H1 (cell line): ENCODE measurements around the gene CCNI2. TPM values are rescaled to one million over a fixed set of nuclear protein-coding genes. Genes with fewer than 3 reads are reported as not detected.

Source experiments
- CTCF ChIA-PET: fragments of 300-600 bp; sonication (Branson Sonifier 250); formaldehyde crosslinking; loops from one replicate; lab custom pipeline; 2021; ENCODE audit not compliant: partially characterized antibody; lab: Charles Lee
- POLR2A ChIA-PET: fragments of 300-600 bp; sonication (Branson Sonifier 250); formaldehyde crosslinking; loops from one replicate; lab custom pipeline; 2021; ENCODE audit warnings: inconsistent platforms; ENCODE audit not compliant: partially characterized antibody; lab: Charles Lee
- DNase-seq, 2 experiments: peaks; one replicate each; pipeline versions ENCODE4 v3.0.0 to v3.0.0-alpha.2; 2010 to 2022; ENCODE audit warnings: low spot score in 2 of 2, low read depth in 1 of 2, mixed read lengths in 1 of 2
- FAIRE-seq: peaks from 2 replicates; lab custom pipeline; 2011; peaks lifted over from hg19 to GRCh38; lab: Jason Lieb, UNC
- H2AFZ ChIP-seq: 2 replicates; pipeline ENCODE4 v1.8.1; 2012; ENCODE audit warnings: low read length, inconsistent platforms
- H2AK5ac ChIP-seq: 2 replicates; pipeline ENCODE4 v1.6.1; 2013; ENCODE audit warnings: low read depth, low read length
- H2BK120ac ChIP-seq: replicated peaks from 2 replicates; pipeline ENCODE3; 2013; ENCODE audit warnings: low read depth, low read length, inconsistent platforms
- H2BK12ac ChIP-seq: 2 replicates; pipeline ENCODE4 v1.6.1; 2013; ENCODE audit warnings: low read depth, low read length
- H2BK15ac ChIP-seq: 2 replicates; pipeline ENCODE4 v1.6.1; 2013; ENCODE audit warnings: low read length
- H2BK20ac ChIP-seq: 2 replicates; pipeline ENCODE4 v1.6.1; 2013; ENCODE audit warnings: low read length
- H2BK5ac ChIP-seq: 2 replicates; pipeline ENCODE4 v1.6.1; 2013; ENCODE audit warnings: low read depth, low read length
- H3K14ac ChIP-seq: 2 replicates; pipeline ENCODE4 v1.6.1; 2013; ENCODE audit warnings: inconsistent platforms; ENCODE audit not compliant: insufficient read length
- H3K18ac ChIP-seq: 2 replicates; pipeline ENCODE4 v1.6.1; 2013; ENCODE audit warnings: low read length; ENCODE audit errors: extremely low read depth
- H3K23ac ChIP-seq: 2 replicates; pipeline ENCODE4 v1.6.1; 2013; ENCODE audit warnings: inconsistent platforms; ENCODE audit not compliant: insufficient read length
- H3K23me2 ChIP-seq: 2 replicates; pipeline ENCODE4 v1.6.1; 2013; ENCODE audit warnings: low read depth, low read length
- H3K27ac ChIP-seq: 2 replicates; pipeline ENCODE4 v1.6.1; 2011; ENCODE audit warnings: low read depth, low read length, inconsistent platforms
- H3K27me3 ChIP-seq, 4 experiments: replicated peaks in 1 of 4; 1 replicate in 1 of 4; 2 replicates in 3 of 4; pipeline versions ENCODE4 v1.6.1 to v1.8.1; 2011 to 2013; ENCODE audit warnings: low read length in 3 of 4, mild to moderate bottlenecking in 3 of 4, inconsistent platforms in 2 of 4, mixed read lengths in 2 of 4, moderate library complexity in 1 of 4; ENCODE audit not compliant: control insufficient read depth in 3 of 4, insufficient read depth in 3 of 4; ENCODE audit errors: extremely low read depth in 1 of 4
- H3K36me3 ChIP-seq, 4 experiments: 2 replicates each; pipeline versions ENCODE4 v1.6.1 to v1.8.1; 2011 to 2013; ENCODE audit warnings: mild to moderate bottlenecking in 4 of 4, low read length in 3 of 4, moderate library complexity in 2 of 4, control low read depth in 1 of 4, inconsistent platforms in 1 of 4; ENCODE audit not compliant: insufficient read depth in 4 of 4, control insufficient read depth in 2 of 4
- H3K4ac ChIP-seq: replicated peaks from 2 replicates; pipeline ENCODE3; 2013; ENCODE audit warnings: low read length, low read depth, mixed read lengths, inconsistent platforms; ENCODE audit not compliant: insufficient read length
- H3K4me1 ChIP-seq, 4 experiments: replicated peaks in 1 of 4; 1 replicate in 1 of 4; 2 replicates in 3 of 4; pipeline versions ENCODE4 v1.6.1 to v1.8.1; 2011 to 2013; ENCODE audit warnings: low read length in 3 of 4, inconsistent platforms in 2 of 4, mixed read lengths in 1 of 4; ENCODE audit not compliant: insufficient read depth in 4 of 4, control insufficient read depth in 3 of 4
- H3K4me2 ChIP-seq, 2 experiments: 2 replicates each; pipeline versions ENCODE4 v1.6.1 to v1.8.1; 2011 to 2013; ENCODE audit warnings: low read depth in 2 of 2, low read length in 2 of 2, control low read depth in 1 of 2, inconsistent platforms in 1 of 2, mild to moderate bottlenecking in 1 of 2; ENCODE audit not compliant: insufficient read depth in 1 of 2
- H3K4me3 ChIP-seq, 4 experiments: fragments of 200-600, 300-600 bp in 1 of 4; sonication (generic), shearing (Covaris generic), sonication (Bioruptor Twin) in 1 of 4; 2 replicates each; pipeline versions ENCODE4 v1.5.1 to v1.8.1; 2011 to 2016; ENCODE audit warnings: low read length in 4 of 4, low read depth in 3 of 4, control low read depth in 2 of 4, inconsistent platforms in 2 of 4, mild to moderate bottlenecking in 2 of 4, mixed read lengths in 1 of 4, moderate library complexity in 1 of 4; ENCODE audit not compliant: insufficient read depth in 2 of 4; ENCODE audit errors: extremely low read depth in 1 of 4
- H3K56ac ChIP-seq: replicated peaks from 2 replicates; pipeline ENCODE3; 2013; ENCODE audit warnings: low read depth, mild to moderate bottlenecking, mixed read lengths, low read length, inconsistent platforms; ENCODE audit not compliant: insufficient read length
- H3K79me1 ChIP-seq: 2 replicates; pipeline ENCODE4 v1.6.1; 2013; ENCODE audit warnings: low read depth, low read length, control low read depth
- H3K79me2 ChIP-seq, 2 experiments: 2 replicates each; pipeline versions ENCODE4 v1.6.1 to v1.8.1; 2012 to 2013; ENCODE audit warnings: low read length in 2 of 2, mild to moderate bottlenecking in 2 of 2, inconsistent platforms in 1 of 2; ENCODE audit not compliant: insufficient read depth in 2 of 2, control insufficient read depth in 1 of 2
- H3K9ac ChIP-seq, 4 experiments: replicated peaks in 1 of 4; 1 replicate in 1 of 4; 2 replicates in 3 of 4; pipeline versions ENCODE4 v1.6.1 to v1.8.1; 2011 to 2013; ENCODE audit warnings: low read depth in 3 of 4, low read length in 3 of 4, control low read depth in 2 of 4, mild to moderate bottlenecking in 2 of 4, moderate library complexity in 2 of 4, inconsistent platforms in 1 of 4; ENCODE audit errors: extremely low read depth in 1 of 4
- H3K9me3 ChIP-seq, 2 experiments: 2 replicates each; pipeline versions ENCODE4 v1.6.1 to v1.8.1; 2012 to 2013; ENCODE audit warnings: mild to moderate bottlenecking in 2 of 2, moderate library complexity in 2 of 2, control low read depth in 1 of 2, inconsistent platforms in 1 of 2, low read depth in 1 of 2, low read length in 1 of 2, mixed read lengths in 1 of 2; ENCODE audit not compliant: insufficient read depth in 2 of 2
- H4K20me1 ChIP-seq, 2 experiments: replicated peaks in 1 of 2; 2 replicates each; pipeline versions ENCODE3 to v1.8.1; 2011 to 2013; ENCODE audit warnings: inconsistent platforms in 2 of 2, low read length in 2 of 2, mild to moderate bottlenecking in 1 of 2; ENCODE audit not compliant: insufficient read depth in 2 of 2, control insufficient read depth in 1 of 2
- H4K5ac ChIP-seq: 2 replicates; pipeline ENCODE4 v1.6.1; 2013; ENCODE audit warnings: low read length, low read depth, mixed read lengths, inconsistent platforms; ENCODE audit not compliant: insufficient read length
- H4K8ac ChIP-seq: 2 replicates; pipeline ENCODE4 v1.8.0; 2013; ENCODE audit warnings: mild to moderate bottlenecking, moderate library complexity, low read length, inconsistent platforms; ENCODE audit not compliant: insufficient read depth; ENCODE audit errors: extremely low read depth
- H4K91ac ChIP-seq: replicated peaks from 2 replicates; pipeline ENCODE3; 2013; ENCODE audit warnings: low read length, mixed read lengths, inconsistent platforms; ENCODE audit not compliant: insufficient read length
- PHF8 ChIP-seq: fragments of 200-600 bp; sonication (generic); conservative IDR thresholded peaks from 2 replicates; pipeline ENCODE4 v1.7.1; 2012; ENCODE audit warnings: low read depth, mild to moderate bottlenecking, inconsistent platforms, low read length, moderate library complexity
- RAD21 ChIP-seq, 2 experiments: IDR thresholded peaks in 1 of 2; conservative IDR thresholded peaks in 1 of 2; 2 replicates each; pipeline ENCODE4 v1.6.1; 2011; ENCODE audit warnings: low read depth in 2 of 2, low read length in 2 of 2, improper control_type of control experiment in 1 of 2, inconsistent platforms in 1 of 2, mild to moderate bottlenecking in 1 of 2, moderate library complexity in 1 of 2
- SP1 ChIP-seq: IDR thresholded peaks from 2 replicates; pipeline ENCODE4 v1.6.1; 2011; ENCODE audit warnings: low read depth, low read length
- WGBS, 2 experiments: shearing (Covaris generic) in 1 of 2; methylation state at CpG; one replicate each; pipeline versions ENCODE4 v1.1.6 to v1.1.7; 2013 to 2015; ENCODE audit warnings: low lambda C conversion rate in 2 of 2, mixed read lengths in 2 of 2, inconsistent platforms in 1 of 2, low coverage in 1 of 2, missing lambda C conversion rate in 1 of 2; ENCODE audit not compliant: insufficient replicate concordance in 2 of 2, insufficient coverage in 1 of 2, insufficient read length in 1 of 2; ENCODE audit errors: extremely low coverage in 1 of 2, missing lambda C conversion rate in 1 of 2; 5-methylcytosine and 5-hydroxymethylcytosine counted together
- polyA plus RNA-seq, 7 experiments: library from polyadenylated mRNA; depleted of rRNA in 3 of 7; stranded (reverse) in 5 of 7; unstranded in 2 of 7; fragments of >200 nt in 5 of 7; fragments of 200-250 nt in 2 of 7; gene quantifications; 1 replicate in 5 of 7; 2 replicates in 1 of 7; 4 replicates in 1 of 7; pipeline versions ENCODE4 v1.2.1 to v1.2.3, GENCODE V29; 2011 to 2013; ENCODE audit warnings: missing spikeins in 2 of 7, mixed read lengths in 2 of 7
- total RNA-seq: library from RNA; stranded (reverse); fragmentation: NEBNext Ultra II Directional; extraction: Animal tissue kit (Norgen Biotek cat#: 25700); gene quantifications from 2 replicates; pipeline ENCODE4 v1.2.1, GENCODE V29; 2021

Gene CCNI2
- total and polyA plus RNA-seq, 2 of the 8 experiments (the other 6 are each of a cell fraction or from before 2014, with no cell fraction given), result 1.3 to 1.4 TPM

DNA sequence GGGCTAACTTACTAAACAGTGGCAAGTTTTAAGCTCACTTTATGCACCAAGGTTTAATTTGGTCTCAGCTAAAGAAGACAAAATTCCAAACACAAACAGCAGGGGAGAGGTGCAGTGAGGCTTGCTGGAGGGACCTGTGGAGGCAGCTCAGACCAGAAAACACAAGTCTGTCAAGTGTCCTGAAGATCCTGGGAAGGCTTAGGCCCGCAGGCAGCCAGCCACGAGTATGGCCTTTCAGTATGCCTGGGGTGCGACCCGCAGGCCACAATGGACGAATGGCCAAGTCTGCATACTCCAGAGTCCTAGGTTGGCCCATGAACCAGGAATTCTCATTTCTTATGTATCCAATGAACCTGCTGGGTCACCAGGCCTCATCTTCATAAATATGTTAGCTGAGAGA, 9.3 kb downstream of the CCNI2 start:
- peak in 1 of 2 experiments; percentile 32 for DNase-seq
- 90% methylated on average over 5 of the region's 5 CpGs; no CpG with 5 or more reads in 1 of the 2 experiments for WGBS, 2 experiments
- no peak overlapping the region for H2BK5ac ChIP-seq
- no peaks in the 10 kb centered on the region for H3K27me3 ChIP-seq
- H4K5ac ChIP-seq, result no peak overlapping the region
- H3K4me2 ChIP-seq, result no peak overlapping the region
- H3K4ac ChIP-seq, result no peak overlapping the region
- no peak overlapping the region for H3K23ac ChIP-seq
- no peak overlapping the region for H4K91ac ChIP-seq
- H3K9me3 ChIP-seq, result no peaks in the 10 kb centered on the region
- H3K4me1 ChIP-seq, result peaks cover 0 to 6% (median 3%) of the 10 kb centered on the region in 4 experiments; a peak in 3 of 7 replicates
- no peak overlapping the region for H2BK12ac ChIP-seq
- no peak overlapping the region for H3K4me3 ChIP-seq
- no peak overlapping the region for H2BK120ac ChIP-seq
- ChIA-PET POLR2A (interaction anchor here (0.6 to 2.2 kb wide), 3 partner anchors 9 to 133 kb away, joined by 3 to 6 read pairs (median 3); partner anchors contain the start of genes CCNI2 and SEPTIN8), CTCF (interaction anchor here (0.7 to 18.2 kb wide), 9 partner anchors 9 to 250 kb away, joined by 3 to 322 read pairs (median 6); partner anchors contain the start of genes CCNI2 and SHROOM1)
- H3K23me2 ChIP-seq, result no peaks in the 10 kb centered on the region
- H4K8ac ChIP-seq, result no peak overlapping the region
- no peak overlapping the region for H2BK20ac ChIP-seq
- no peak overlapping the region for H2BK15ac ChIP-seq
- H2AFZ ChIP-seq, result no peak overlapping the region
- H3K9ac ChIP-seq, result no peak overlapping the region; a peak in 1 of 7 replicates
- no peaks in the 10 kb centered on the region for H3K79me2 ChIP-seq
- H3K14ac ChIP-seq, result no peak overlapping the region
- no peak for FAIRE-seq
- peaks cover 1 to 2% of the 10 kb centered on the region in 2 experiments for H4K20me1 ChIP-seq
- no peak overlapping the region for H3K18ac ChIP-seq
- peaks cover 0 to 3% (median 0%) of the 10 kb centered on the region in 4 experiments; a peak in 3 of 8 replicates for H3K36me3 ChIP-seq
- no peak overlapping the region for H3K56ac ChIP-seq
- no peak overlapping the region for H2AK5ac ChIP-seq
- H3K27ac ChIP-seq, result no peak overlapping the region
- no peaks in the 10 kb centered on the region for H3K79me1 ChIP-seq
- TF ChIP-seq PHF8 (no peak), RAD21 (IDR thresholded peaks at IDR 0.05 in 1 of 2, conservative IDR thresholded peaks at IDR 0.05 in 1 of 2; ENCODE audit: low read depth in 2 of 2, low read length in 2 of 2) (no peak), SP1 (no peak)
